Measurements from ENCODE around the gene ELMOD1.

The ELMOD1 gene

GRCh38 chr11:107699371-107700285 lies 108.7 kb downstream of the ELMOD1 start:
- Histone ChIP-seq H3K9me3 (ENCODE audit: insufficient read depth, low read length) (no peaks in the 10 kb centered on the region), H3K27me3 (ENCODE audit: low read depth, low read length) (0 out of 2 replicates have a peak, but pooled peaks cover 3% of the 10 kb centered on the region), H3K4me3 (ENCODE audit: low read length) (no peak overlapping the region), H3K4me1 (ENCODE audit: low read length) (no peaks in the 10 kb centered on the region), H3K79me2 (ENCODE audit: low read length) (no peaks in the 10 kb centered on the region), H3K36me3 (replicated peaks; ENCODE audit: low read depth, low read length) (no peaks in the 10 kb centered on the region), H3K27ac (ENCODE audit: low read length) (no peak overlapping the region), H2AFZ (ENCODE audit: low read depth, low read length) (no peak overlapping the region), H3K4me2 (ENCODE audit: low read length) (no peak overlapping the region), H3K9ac (ENCODE audit: low read length) (no peak overlapping the region), H4K20me1 (ENCODE audit: insufficient read depth, low read length) (no peaks in the 10 kb centered on the region)
- no peak for TF ChIP-seq CTCF (IDR thresholded peaks at IDR 0.05; ENCODE audit: low read depth, low read length)
- TF ChIP-seq EZH2phosphoT487 (IDR thresholded peaks at IDR 0.05; ENCODE audit: low read depth) = no peak

GRCh38 chr11:107702109-107702660 lies 111.2 kb downstream of the ELMOD1 start:
- no peak for TF ChIP-seq CTCF (IDR thresholded peaks at IDR 0.05; ENCODE audit: low read depth, low read length)
- TF ChIP-seq EZH2phosphoT487 (IDR thresholded peaks at IDR 0.05; ENCODE audit: low read depth) = no peak
- no peaks in the 10 kb centered on the region for H3K9me3 ChIP-seq (ENCODE audit: insufficient read depth, low read length)
- no peaks in the 10 kb centered on the region for H3K79me2 ChIP-seq (ENCODE audit: low read length)
- no peak overlapping the region for H3K9ac ChIP-seq (ENCODE audit: low read length)
- H2AFZ ChIP-seq (ENCODE audit: low read depth, low read length) = no peak overlapping the region
- H3K4me3 ChIP-seq (ENCODE audit: low read length) = no peak overlapping the region
- no peaks in the 10 kb centered on the region for H3K4me1 ChIP-seq (ENCODE audit: low read length)
- H3K4me2 ChIP-seq (ENCODE audit: low read length) = no peak overlapping the region
- no peaks in the 10 kb centered on the region for H3K36me3 ChIP-seq (replicated peaks; ENCODE audit: low read depth, low read length)
- H3K27me3 ChIP-seq (ENCODE audit: low read depth, low read length) = no peaks in the 10 kb centered on the region
- H4K20me1 ChIP-seq (ENCODE audit: insufficient read depth, low read length) = no peaks in the 10 kb centered on the region
- no peak overlapping the region for H3K27ac ChIP-seq (ENCODE audit: low read length)

- no peak overlapping the region for H3K27ac ChIP-seq (ENCODE audit: low read length)
- no peaks in the 10 kb centered on the region for H3K79me2 ChIP-seq (ENCODE audit: low read length)
- no peaks in the 10 kb centered on the region for H3K36me3 ChIP-seq (replicated peaks; ENCODE audit: low read depth, low read length)
- TF ChIP-seq CTCF (IDR thresholded peaks at IDR 0.05; ENCODE audit: low read depth, low read length) (no peak), EZH2phosphoT487 (IDR thresholded peaks at IDR 0.05; ENCODE audit: low read depth) (no peak)
- H3K4me2 ChIP-seq (ENCODE audit: low read length) = no peak overlapping the region
- no peak overlapping the region for H3K4me3 ChIP-seq (ENCODE audit: low read length)
- no peaks in the 10 kb centered on the region for H3K4me1 ChIP-seq (ENCODE audit: low read length)
- H3K9me3 ChIP-seq (ENCODE audit: insufficient read depth, low read length) = no peaks in the 10 kb centered on the region
- H4K20me1 ChIP-seq (ENCODE audit: insufficient read depth, low read length) = no peaks in the 10 kb centered on the region
- no peak overlapping the region for H2AFZ ChIP-seq (ENCODE audit: low read depth, low read length)
- no peaks in the 10 kb centered on the region for H3K27me3 ChIP-seq (ENCODE audit: low read depth, low read length)
- no peak overlapping the region for H3K9ac ChIP-seq (ENCODE audit: low read length)
These were observed 111.8 kb downstream of the ELMOD1 start for GRCh38 chr11:107702723-107703122.

- Histone ChIP-seq H4K20me1 (ENCODE audit: insufficient read depth, low read length) (no peaks in the 10 kb centered on the region), H3K4me2 (ENCODE audit: low read length) (no peak overlapping the region), H2AFZ (ENCODE audit: low read depth, low read length) (no peak overlapping the region), H3K27me3 (ENCODE audit: low read depth, low read length) (no peaks in the 10 kb centered on the region), H3K4me3 (ENCODE audit: low read length) (no peak overlapping the region), H3K4me1 (ENCODE audit: low read length) (no peaks in the 10 kb centered on the region), H3K27ac (ENCODE audit: low read length) (no peak overlapping the region), H3K9ac (ENCODE audit: low read length) (no peak overlapping the region), H3K9me3 (ENCODE audit: insufficient read depth, low read length) (no peaks in the 10 kb centered on the region), H3K36me3 (replicated peaks; ENCODE audit: low read depth, low read length) (no peaks in the 10 kb centered on the region), H3K79me2 (ENCODE audit: low read length) (no peaks in the 10 kb centered on the region)
- TF ChIP-seq EZH2phosphoT487 (IDR thresholded peaks at IDR 0.05; ENCODE audit: low read depth) = no peak
- TF ChIP-seq CTCF (IDR thresholded peaks at IDR 0.05; ENCODE audit: low read depth, low read length) = no peak
These were observed 113.5 kb downstream of the ELMOD1 start for GRCh38 chr11:107704451-107704850.

All from OCI-LY3 (cell line).